GM12865 (cell line): ENCODE measurements around the gene CCDC178.

Source experiments
- DNase-seq: peaks from one replicate; pipeline ENCODE4 v3.0.0; 2010; ENCODE audit warnings: low read depth
- H3K4me3 ChIP-seq: 2 replicates; pipeline ENCODE4 v1.5.1; 2011; ENCODE audit warnings: mild to moderate bottlenecking, low read depth, low read length, control low read depth
- CTCF ChIP-seq: IDR thresholded peaks from 2 replicates; pipeline ENCODE4 v1.5.1; 2011; ENCODE audit warnings: low read length, control low read depth, low read depth, inconsistent platforms; ENCODE audit not compliant: insufficient read depth; ENCODE audit errors: missing control alignments

The CCDC178 gene

GRCh38 chr18:33326975-33327374, 113.5 kb downstream of the CCDC178 start:
- DNase-seq, result no peak
- H3K4me3 ChIP-seq, result no peak overlapping the region
- no peak for TF ChIP-seq CTCF

GRCh38 chr18:33317640-33318039, 122.9 kb downstream of the CCDC178 start:
- H3K4me3 ChIP-seq, result no peak overlapping the region
- DNase-seq, result no peak
- TF ChIP-seq CTCF, result no peak

- no peak for DNase-seq
- no peak for TF ChIP-seq CTCF
- H3K4me3 ChIP-seq, result no peak overlapping the region
These were observed 124.4 kb downstream of the CCDC178 start for GRCh38 chr18:33316146-33316587.

- TF ChIP-seq CTCF, result no peak
- no peak for DNase-seq
- H3K4me3 ChIP-seq, result no peak overlapping the region
These were observed 133.0 kb downstream of the CCDC178 start for GRCh38 chr18:33307520-33307919.

- no peak for TF ChIP-seq CTCF
- H3K4me3 ChIP-seq, result no peak overlapping the region
- DNase-seq, result no peak
These were observed 136.2 kb downstream of the CCDC178 start for GRCh38 chr18:33304277-33304676.

- no peak for DNase-seq
- no peak overlapping the region for H3K4me3 ChIP-seq
- TF ChIP-seq CTCF, result no peak
These were observed 149.0 kb downstream of the CCDC178 start for GRCh38 chr18:33291539-33291938.

GRCh38 chr18:33288082-33288716, 152.3 kb downstream of the CCDC178 start:
- no peak for DNase-seq
- H3K4me3 ChIP-seq, result no peak overlapping the region
- no peak for TF ChIP-seq CTCF
